C4-2B (cell line): ENCODE results near the gene NUB1.

Source experiments
- CTCF ChIP-seq: fragments of 450-650 bp; conservative IDR thresholded peaks from 2 replicates; pipeline ENCODE4 v1.5.1; 2017; ENCODE audit warnings: mild to moderate bottlenecking
- ZFX ChIP-seq: fragments of 450-650 bp; IDR thresholded peaks from 2 replicates; pipeline ENCODE4 v1.6.1; 2017

GRCh38 chr7:151383638-151384351 lies 42.2 kb downstream of the NUB1 start:
- TF ChIP-seq CTCF (no peak), ZFX (no peak)
